ENCODE data around the gene CPN1. TPM values are rescaled to one million over a fixed set of nuclear protein-coding genes. Genes with fewer than 3 reads are reported as not detected.
"Not testable (repeated sequence)": the region's sequence is repeated elsewhere in the genome, so short reads cannot be mapped to it uniquely, and the experiment has no call there.

CPN1 gene
- total and polyA plus RNA-seq, 9 of the 15 experiments (the other 6 are each of a cell fraction or from before 2014, with no cell fraction given) = 0.15 to 0.17 TPM; not detected in 7

DNA sequence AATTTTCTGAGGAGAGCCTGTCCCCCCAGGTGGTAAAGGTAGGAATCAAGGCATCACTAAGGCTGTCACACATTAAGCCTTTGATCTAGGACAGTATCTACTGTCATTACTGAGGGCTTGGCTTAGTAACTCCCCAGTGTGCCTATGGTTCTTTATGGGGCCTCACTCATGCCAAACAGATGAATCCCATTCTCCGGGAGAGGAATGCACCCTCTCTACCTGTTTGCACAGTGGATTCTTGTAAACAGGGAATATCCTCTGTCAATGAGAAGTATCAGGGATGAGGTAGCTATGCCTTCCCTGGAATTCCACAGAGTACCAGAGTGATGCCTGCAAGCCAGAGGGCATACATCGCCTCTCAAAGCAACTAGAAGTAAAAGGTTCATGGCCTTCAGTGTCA, 3.9 kb upstream of the CPN1 start:
- BruUV-seq (replicated peaks) = no TSS peak
- Histone ChIP-seq H3K9me3 (replicated peaks; ENCODE audit: control insufficient read depth, insufficient read depth, low read depth, low read length) (no peaks in the 10 kb centered on the region), H3K4me1 (replicated peaks in 1 of 2; ENCODE audit: control insufficient read depth in 2 of 2, insufficient read depth in 2 of 2, low read length in 2 of 2) (no peaks in the 10 kb centered on the region), H2AFZ (ENCODE audit: low read depth, low read length) (no peak overlapping the region), H3K4me3 (no peak overlapping the region), H3K9me1 (ENCODE audit: control insufficient read depth, insufficient read depth, low read length) (no peaks in the 10 kb centered on the region), H4K20me1 (replicated peaks; ENCODE audit: control insufficient read depth, insufficient read depth, low read length) (no peaks in the 10 kb centered on the region), H3K79me2 (ENCODE audit: control insufficient read depth, insufficient read depth, low read length) (no peaks in the 10 kb centered on the region), H3K9ac (ENCODE audit: insufficient read depth in 1 of 2, low read depth in 2 of 2, low read length in 2 of 2) (no peak overlapping the region), H3K27ac (ENCODE audit: extremely low read depth, low read depth, low read length) (no peak overlapping the region), H3K36me3 (ENCODE audit: control insufficient read depth, insufficient read depth, low read length) (no peaks in the 10 kb centered on the region), H3K27me3 (ENCODE audit: control insufficient read depth in 2 of 2, insufficient read depth in 2 of 2, low read length in 2 of 2) (peaks cover 4 to 24% of the 10 kb centered on the region in 2 experiments; a peak in 4 of 5 replicates), H3K4me2 (ENCODE audit: insufficient read depth, low read length) (no peak overlapping the region)
- no peak for FAIRE-seq
- ChIA-PET POLR2A (no interaction called here), CTCF (ENCODE audit: low intra/inter-chr PET ratio) (no interaction called here)
- in situ Hi-C loops (cut with MboI) (no loop called here), intact Hi-C loops (cut with micrococcal nuclease) (no loop called here)
- WGBS (ENCODE audit: insufficient coverage, low coverage, missing lambda C conversion rate) = 0% methylated on average over 2 of the region's 2 CpGs
- TF ChIP-seq, protein P1, sequence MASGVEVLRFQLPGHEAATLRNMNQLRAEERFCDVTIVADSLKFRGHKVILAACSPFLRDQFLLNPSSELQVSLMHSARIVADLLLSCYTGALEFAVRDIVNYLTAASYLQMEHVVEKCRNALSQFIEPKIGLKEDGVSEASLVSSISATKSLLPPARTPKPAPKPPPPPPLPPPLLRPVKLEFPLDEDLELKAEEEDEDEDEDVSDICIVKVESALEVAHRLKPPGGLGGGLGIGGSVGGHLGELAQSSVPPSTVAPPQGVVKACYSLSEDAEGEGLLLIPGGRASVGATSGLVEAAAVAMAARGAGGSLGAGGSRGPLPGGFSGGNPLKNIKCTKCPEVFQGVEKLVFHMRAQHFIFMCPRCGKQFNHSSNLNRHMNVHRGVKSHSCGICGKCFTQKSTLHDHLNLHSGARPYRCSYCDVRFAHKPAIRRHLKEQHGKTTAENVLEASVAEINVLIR (CRISPR knock-in tag; IDR thresholded peaks at IDR 0.05) = no peak
- TF ChIP-seq PML (IDR thresholded peaks at IDR 0.05; ENCODE audit: low read length) = no peak
- TF ChIP-seq HNRNPUL1 (IDR thresholded peaks at IDR 0.05; ENCODE audit: low read length) = no peak
- DNase-seq (ENCODE audit: extremely low read depth in 1 of 4, low spot score in 3 of 4) = no peak
- ATAC-seq = no peak

DNA sequence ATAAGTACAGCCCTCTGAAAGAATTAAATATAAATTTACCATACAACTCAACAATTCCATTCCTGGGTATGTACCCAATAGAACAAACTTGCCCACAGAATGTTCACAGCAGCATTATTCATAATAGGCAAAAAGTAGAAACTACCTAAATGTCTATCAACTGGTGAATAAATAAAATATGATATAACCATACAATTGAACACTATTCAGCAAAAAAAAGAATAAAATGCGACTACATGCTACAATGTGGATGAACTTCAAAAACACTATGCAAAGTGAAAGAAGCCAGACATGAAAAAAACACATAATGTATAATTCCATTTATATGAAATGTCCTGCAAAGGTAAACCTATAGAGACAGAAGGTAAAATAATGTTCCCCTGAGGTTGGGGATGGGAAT, 2.0 kb upstream of the CPN1 start:
- Histone ChIP-seq H3K4me1 (replicated peaks in 1 of 2; ENCODE audit: control insufficient read depth in 2 of 2, insufficient read depth in 2 of 2, low read length in 2 of 2) (no peaks in the 10 kb centered on the region), H3K27ac (ENCODE audit: extremely low read depth, low read depth, low read length) (no peak overlapping the region), H4K20me1 (replicated peaks; ENCODE audit: control insufficient read depth, insufficient read depth, low read length) (no peaks in the 10 kb centered on the region), H3K79me2 (ENCODE audit: control insufficient read depth, insufficient read depth, low read length) (no peaks in the 10 kb centered on the region), H3K4me2 (ENCODE audit: insufficient read depth, low read length) (no peak overlapping the region), H3K9me1 (ENCODE audit: control insufficient read depth, insufficient read depth, low read length) (no peaks in the 10 kb centered on the region), H3K9me3 (replicated peaks; ENCODE audit: control insufficient read depth, insufficient read depth, low read depth, low read length) (no peaks in the 10 kb centered on the region), H2AFZ (ENCODE audit: low read depth, low read length) (no peak overlapping the region), H3K9ac (ENCODE audit: insufficient read depth in 1 of 2, low read depth in 2 of 2, low read length in 2 of 2) (no peak overlapping the region), H3K36me3 (ENCODE audit: control insufficient read depth, insufficient read depth, low read length) (no peaks in the 10 kb centered on the region), H3K4me3 (no peak overlapping the region), H3K27me3 (ENCODE audit: control insufficient read depth in 2 of 2, insufficient read depth in 2 of 2, low read length in 2 of 2) (peaks cover 8 to 29% of the 10 kb centered on the region in 2 experiments; a peak in 4 of 5 replicates)
- ChIA-PET CTCF (ENCODE audit: low intra/inter-chr PET ratio) (no interaction called here), POLR2A (no interaction called here)
- intact Hi-C loops (cut with micrococcal nuclease) (no loop called here), in situ Hi-C loops (cut with MboI) (no loop called here)
- 0 out of 2 replicates have a peak, but pooled peaks have one; percentile 12 for TF ChIP-seq C11orf30 (IDR thresholded peaks at IDR 0.05; ENCODE audit: low read depth)
- TF ChIP-seq, protein P2, sequence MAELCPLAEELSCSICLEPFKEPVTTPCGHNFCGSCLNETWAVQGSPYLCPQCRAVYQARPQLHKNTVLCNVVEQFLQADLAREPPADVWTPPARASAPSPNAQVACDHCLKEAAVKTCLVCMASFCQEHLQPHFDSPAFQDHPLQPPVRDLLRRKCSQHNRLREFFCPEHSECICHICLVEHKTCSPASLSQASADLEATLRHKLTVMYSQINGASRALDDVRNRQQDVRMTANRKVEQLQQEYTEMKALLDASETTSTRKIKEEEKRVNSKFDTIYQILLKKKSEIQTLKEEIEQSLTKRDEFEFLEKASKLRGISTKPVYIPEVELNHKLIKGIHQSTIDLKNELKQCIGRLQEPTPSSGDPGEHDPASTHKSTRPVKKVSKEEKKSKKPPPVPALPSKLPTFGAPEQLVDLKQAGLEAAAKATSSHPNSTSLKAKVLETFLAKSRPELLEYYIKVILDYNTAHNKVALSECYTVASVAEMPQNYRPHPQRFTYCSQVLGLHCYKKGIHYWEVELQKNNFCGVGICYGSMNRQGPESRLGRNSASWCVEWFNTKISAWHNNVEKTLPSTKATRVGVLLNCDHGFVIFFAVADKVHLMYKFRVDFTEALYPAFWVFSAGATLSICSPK (IDR thresholded peaks at IDR 0.05; ENCODE audit: borderline replicate concordance) = no peak
- TF ChIP-seq TRIM24 (IDR thresholded peaks at IDR 0.05) = no peak
- 0% methylated on average over 1 of the region's 1 CpG for WGBS (ENCODE audit: insufficient coverage, low coverage, missing lambda C conversion rate)
- BruUV-seq (replicated peaks) = no TSS peak
- FAIRE-seq (no peak), ATAC-seq (no peak), DNase-seq (ENCODE audit: extremely low read depth in 1 of 4, low spot score in 3 of 4) (no peak)

GRCh38 chr10:100082276-100082675, 607 bp upstream of the CPN1 start:
- H3K9ac ChIP-seq (ENCODE audit: insufficient read depth in 1 of 2, low read depth in 2 of 2, low read length in 2 of 2); H3K9me3 ChIP-seq (replicated peaks; ENCODE audit: control insufficient read depth, insufficient read depth, low read depth, low read length); ATAC-seq; H3K36me3 ChIP-seq (ENCODE audit: control insufficient read depth, insufficient read depth, low read length); H3K9me1 ChIP-seq (ENCODE audit: control insufficient read depth, insufficient read depth, low read length); H3K4me2 ChIP-seq (ENCODE audit: insufficient read depth, low read length); intact Hi-C loops (cut with micrococcal nuclease); FAIRE-seq; DNase-seq (ENCODE audit: extremely low read depth in 1 of 4, low spot score in 3 of 4); H2AFZ ChIP-seq (ENCODE audit: low read depth, low read length); BruUV-seq (replicated peaks); H3K79me2 ChIP-seq (ENCODE audit: control insufficient read depth, insufficient read depth, low read length); H4K20me1 ChIP-seq (replicated peaks; ENCODE audit: control insufficient read depth, insufficient read depth, low read length); in situ Hi-C loops (cut with MboI); H3K4me3 ChIP-seq; H3K27ac ChIP-seq (ENCODE audit: extremely low read depth, low read depth, low read length); CTCF ChIA-PET (ENCODE audit: low intra/inter-chr PET ratio); H3K4me1 ChIP-seq (replicated peaks in 1 of 2; ENCODE audit: control insufficient read depth in 2 of 2, insufficient read depth in 2 of 2, low read length in 2 of 2): not testable (repeated sequence)
- H3K27me3 ChIP-seq (ENCODE audit: control insufficient read depth in 2 of 2, insufficient read depth in 2 of 2, low read length in 2 of 2) = peaks cover 8 to 29% of the 10 kb centered on the region in 2 experiments; a peak in 4 of 5 replicates
- POLR2A ChIA-PET = interaction anchor here (0.6 kb wide), 1 partner anchor 19 kb away, joined by 3 read pairs; no protein-coding TSS in a partner anchor

All from K562 (cell line).